ENCODE results near the gene GLI3.

The GLI3 gene

GRCh38 chr7:42070068-42070467 is 166.9 kb downstream of the GLI3 start:
- H3K4me3 ChIP-seq (ENCODE audit: low read length): no peak overlapping the region
- DNase-seq (ENCODE audit: low read depth): peak; percentile 26
- TF ChIP-seq, protein P1, sequence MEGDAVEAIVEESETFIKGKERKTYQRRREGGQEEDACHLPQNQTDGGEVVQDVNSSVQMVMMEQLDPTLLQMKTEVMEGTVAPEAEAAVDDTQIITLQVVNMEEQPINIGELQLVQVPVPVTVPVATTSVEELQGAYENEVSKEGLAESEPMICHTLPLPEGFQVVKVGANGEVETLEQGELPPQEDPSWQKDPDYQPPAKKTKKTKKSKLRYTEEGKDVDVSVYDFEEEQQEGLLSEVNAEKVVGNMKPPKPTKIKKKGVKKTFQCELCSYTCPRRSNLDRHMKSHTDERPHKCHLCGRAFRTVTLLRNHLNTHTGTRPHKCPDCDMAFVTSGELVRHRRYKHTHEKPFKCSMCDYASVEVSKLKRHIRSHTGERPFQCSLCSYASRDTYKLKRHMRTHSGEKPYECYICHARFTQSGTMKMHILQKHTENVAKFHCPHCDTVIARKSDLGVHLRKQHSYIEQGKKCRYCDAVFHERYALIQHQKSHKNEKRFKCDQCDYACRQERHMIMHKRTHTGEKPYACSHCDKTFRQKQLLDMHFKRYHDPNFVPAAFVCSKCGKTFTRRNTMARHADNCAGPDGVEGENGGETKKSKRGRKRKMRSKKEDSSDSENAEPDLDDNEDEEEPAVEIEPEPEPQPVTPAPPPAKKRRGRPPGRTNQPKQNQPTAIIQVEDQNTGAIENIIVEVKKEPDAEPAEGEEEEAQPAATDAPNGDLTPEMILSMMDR (conservative IDR thresholded peaks at IDR 0.05; ENCODE audit: low read length): no peak

DNA sequence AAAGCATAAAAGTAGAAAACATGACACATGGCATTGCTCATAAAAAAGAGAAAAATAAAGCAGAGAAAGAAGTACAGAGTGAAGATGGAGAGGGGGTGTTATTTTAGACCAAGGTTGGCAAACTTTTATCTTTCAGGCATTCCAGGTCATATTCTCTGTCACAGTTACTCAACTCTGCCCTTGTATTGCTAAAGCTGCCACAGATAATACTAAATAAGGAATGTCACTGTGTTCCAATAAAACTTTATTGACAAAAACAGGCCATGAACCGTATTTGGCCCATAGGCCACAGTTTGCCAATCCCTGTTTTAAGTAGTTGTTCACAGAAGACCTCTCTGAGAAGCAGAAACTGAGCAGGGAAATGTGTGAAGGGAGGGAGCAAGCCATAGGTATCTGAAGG is 167.4 kb downstream of the GLI3 start:
- no peak for DNase-seq (ENCODE audit: low read depth)
- TF ChIP-seq, protein P1 (conservative IDR thresholded peaks at IDR 0.05; ENCODE audit: low read length): no peak
- H3K4me3 ChIP-seq (ENCODE audit: low read length): no peak overlapping the region

- no peak overlapping the region for H3K4me3 ChIP-seq (ENCODE audit: low read length)
- DNase-seq (ENCODE audit: low read depth): no peak
- TF ChIP-seq, protein P1 (conservative IDR thresholded peaks at IDR 0.05; ENCODE audit: low read length): no peak
Observed at GRCh38 chr7:42068554-42069280, 168.3 kb downstream of the GLI3 start.

GRCh38 chr7:42065942-42066341 is 171.1 kb downstream of the GLI3 start:
- DNase-seq (ENCODE audit: low read depth): no peak
- TF ChIP-seq, protein P1 (conservative IDR thresholded peaks at IDR 0.05; ENCODE audit: low read length): no peak
- no peak overlapping the region for H3K4me3 ChIP-seq (ENCODE audit: low read length)

GRCh38 chr7:42065015-42065414 is 172.0 kb downstream of the GLI3 start:
- TF ChIP-seq, protein P1 (conservative IDR thresholded peaks at IDR 0.05; ENCODE audit: low read length): no peak
- DNase-seq (ENCODE audit: low read depth): no peak

GRCh38 chr7:42064534-42064933 is 172.5 kb downstream of the GLI3 start:
- no peak overlapping the region for H3K4me3 ChIP-seq (ENCODE audit: low read length)
- DNase-seq (ENCODE audit: low read depth): no peak

More at GRCh38 chr7:42065015-42065414, 172.0 kb downstream of the GLI3 start:
- no peak overlapping the region for H3K4me3 ChIP-seq (ENCODE audit: low read length)

DNA sequence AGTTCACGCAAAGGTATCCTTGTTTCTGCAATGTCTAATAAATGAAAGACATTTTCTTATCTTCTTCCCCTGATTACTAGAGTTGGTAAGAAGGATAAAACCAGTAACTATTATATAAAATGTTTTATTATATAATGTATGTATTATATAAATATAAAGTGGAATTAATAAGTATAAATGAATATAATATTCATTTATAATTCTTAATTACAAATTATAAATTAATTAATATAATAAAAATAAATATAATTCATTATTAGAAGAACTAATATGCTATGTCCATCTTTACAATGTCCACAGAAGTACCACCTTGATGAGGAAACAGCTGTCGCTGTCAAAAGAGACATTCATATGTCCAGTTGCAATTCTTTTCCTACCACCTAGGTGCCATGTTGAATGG is 177.7 kb downstream of the GLI3 start:
- no peak for DNase-seq (ENCODE audit: low read depth)
- TF ChIP-seq, protein P1 (conservative IDR thresholded peaks at IDR 0.05; ENCODE audit: low read length): no peak
- no peak overlapping the region for H3K4me3 ChIP-seq (ENCODE audit: low read length)

More at GRCh38 chr7:42064534-42064933, 172.5 kb downstream of the GLI3 start:
- TF ChIP-seq, protein P1 (conservative IDR thresholded peaks at IDR 0.05; ENCODE audit: low read length): no peak
